Activated CD4-positive, alpha-beta T cell treated with anti-CD3 and anti-CD28 coated beads for 4 hours (primary cell): ENCODE data around the gene FOXN4.

Source experiments
- DNase-seq, 2 donors: peaks; one replicate each; pipeline ENCODE4 v3.0.0-alpha.2; 2020

The FOXN4 gene

GRCh38 chr12:109304485-109304884, 4.6 kb downstream of the FOXN4 start:
- DNase-seq = no peak

GRCh38 chr12:109302770-109303169, 6.3 kb downstream of the FOXN4 start:
- no peak for DNase-seq

GRCh38 chr12:109302358-109302757, 6.7 kb downstream of the FOXN4 start:
- DNase-seq = no peak

GRCh38 chr12:109301643-109302168, 7.4 kb downstream of the FOXN4 start:
- no peak for DNase-seq

GRCh38 chr12:109299849-109300248, 9.2 kb downstream of the FOXN4 start:
- no peak for DNase-seq

GRCh38 chr12:109296431-109296830, 12.7 kb downstream of the FOXN4 start:
- no peak for DNase-seq

- DNase-seq = no peak
Observed at GRCh38 chr12:109295764-109296425, 13.2 kb downstream of the FOXN4 start.

- DNase-seq = no peak
Observed at GRCh38 chr12:109294286-109294796, 14.7 kb downstream of the FOXN4 start.

- no peak for DNase-seq
Observed at GRCh38 chr12:109293106-109293505, 16.0 kb downstream of the FOXN4 start.

- no peak for DNase-seq
Observed at GRCh38 chr12:109292342-109292711, 16.8 kb downstream of the FOXN4 start.

- DNase-seq = no peak
Observed at GRCh38 chr12:109291521-109292341, 17.4 kb downstream of the FOXN4 start.

GRCh38 chr12:109291117-109291516, 18.0 kb downstream of the FOXN4 start:
- no peak for DNase-seq

- no peak for DNase-seq
Observed at GRCh38 chr12:109290061-109290460, 19.0 kb downstream of the FOXN4 start.

- no peak for DNase-seq
Observed at GRCh38 chr12:109289551-109289950, 19.5 kb downstream of the FOXN4 start.

GRCh38 chr12:109289004-109289403, 20.1 kb downstream of the FOXN4 start:
- DNase-seq = no peak

GRCh38 chr12:109288571-109288970, 20.5 kb downstream of the FOXN4 start:
- no peak for DNase-seq

- DNase-seq = no peak
Observed at GRCh38 chr12:109287811-109288469, 21.1 kb downstream of the FOXN4 start.

- no peak for DNase-seq
Observed at GRCh38 chr12:109287181-109287580, 21.9 kb downstream of the FOXN4 start.

GRCh38 chr12:109286652-109287051, 22.4 kb downstream of the FOXN4 start:
- DNase-seq = no peak

GRCh38 chr12:109286252-109286651, 22.8 kb downstream of the FOXN4 start:
- DNase-seq = no peak

- DNase-seq = no peak
Observed at GRCh38 chr12:109284392-109284791, 24.7 kb downstream of the FOXN4 start.

GRCh38 chr12:109281452-109281851, 27.6 kb downstream of the FOXN4 start:
- no peak for DNase-seq

- DNase-seq = no peak
Observed at GRCh38 chr12:109279525-109279924, 29.6 kb downstream of the FOXN4 start.
